ENCODE measurements around the gene LRRC10B. TPM values are rescaled to one million over a fixed set of nuclear protein-coding genes. Genes with fewer than 3 reads are reported as not detected.

Gene LRRC10B
- total RNA-seq, 4 donors from 2014 or later = 0.45 to 1.4 (median 1.1) TPM

GRCh38 chr11:61480994-61481335 is 27.6 kb upstream of the LRRC10B start:
- Histone ChIP-seq H3K4me3 (no peak overlapping the region), H3K9me3 (no peaks in the 10 kb centered on the region), H3K36me3 (peaks cover 0 to 14% of the 10 kb centered on the region in 2 donors), H3K27me3 (peaks cover 23% of the 10 kb centered on the region), H3K27ac (no peak overlapping the region), H3K4me1 (peaks cover 0 to 31% (median 17%) of the 10 kb centered on the region in 3 donors)
- TF ChIP-seq POLR2A (IDR thresholded peaks at IDR 0.05) = no peak
- TF ChIP-seq CTCF (IDR thresholded peaks at IDR 0.05) = no peak
- no peak for TF ChIP-seq POLR2AphosphoS5 (IDR thresholded peaks at IDR 0.05)
- no peak for TF ChIP-seq EP300 (IDR thresholded peaks at IDR 0.05)
- no CpG with 5 or more reads among the region's 7 CpGs for WGBS, 2 donors (ENCODE audit: low coverage in 1 of 2)
- ATAC-seq = no peak

- no peak overlapping the region for H3K4me3 ChIP-seq
- 61% methylated on average over 5 of the region's 10 CpGs; no CpG with 5 or more reads in 1 of the 2 donors for WGBS, 2 donors (ENCODE audit: low coverage in 1 of 2)
- ATAC-seq = no peak
Observed at GRCh38 chr11:61481806-61482205, 26.7 kb upstream of the LRRC10B start.

GRCh38 chr11:61482513-61482912 is 26.0 kb upstream of the LRRC10B start:
- Histone ChIP-seq H3K9me3 (no peaks in the 10 kb centered on the region), H3K4me3 (no peak overlapping the region), H3K4me1 (peaks cover 0 to 22% (median 10%) of the 10 kb centered on the region in 3 donors), H3K27ac (no peak overlapping the region), H3K27me3 (peaks cover 23% of the 10 kb centered on the region), H3K36me3 (peaks cover 0 to 27% of the 10 kb centered on the region in 2 donors)
- ATAC-seq = no peak
- peak in 1 of 4 experiments; percentile 35 for TF ChIP-seq CTCF (IDR thresholded peaks at IDR 0.05)
- no peak for TF ChIP-seq POLR2A (IDR thresholded peaks at IDR 0.05)
- TF ChIP-seq EP300 (IDR thresholded peaks at IDR 0.05) = no peak
- no CpG with 5 or more reads among the region's 7 CpGs for WGBS, 2 donors (ENCODE audit: low coverage in 1 of 2)

More at GRCh38 chr11:61481806-61482205, 26.7 kb upstream of the LRRC10B start:
- H3K4me1 ChIP-seq = peaks cover 0 to 30% (median 17%) of the 10 kb centered on the region in 3 donors
- TF ChIP-seq CTCF (IDR thresholded peaks at IDR 0.05) = no peak
- no peak for TF ChIP-seq EP300 (IDR thresholded peaks at IDR 0.05)
- no peak for TF ChIP-seq POLR2AphosphoS5 (IDR thresholded peaks at IDR 0.05)
- no peak for TF ChIP-seq POLR2A (IDR thresholded peaks at IDR 0.05)
- H3K27me3 ChIP-seq = peaks cover 23% of the 10 kb centered on the region
- no peaks in the 10 kb centered on the region for H3K9me3 ChIP-seq
- no peak overlapping the region for H3K27ac ChIP-seq
- H3K36me3 ChIP-seq = peaks cover 0 to 22% of the 10 kb centered on the region in 2 donors

DNA sequence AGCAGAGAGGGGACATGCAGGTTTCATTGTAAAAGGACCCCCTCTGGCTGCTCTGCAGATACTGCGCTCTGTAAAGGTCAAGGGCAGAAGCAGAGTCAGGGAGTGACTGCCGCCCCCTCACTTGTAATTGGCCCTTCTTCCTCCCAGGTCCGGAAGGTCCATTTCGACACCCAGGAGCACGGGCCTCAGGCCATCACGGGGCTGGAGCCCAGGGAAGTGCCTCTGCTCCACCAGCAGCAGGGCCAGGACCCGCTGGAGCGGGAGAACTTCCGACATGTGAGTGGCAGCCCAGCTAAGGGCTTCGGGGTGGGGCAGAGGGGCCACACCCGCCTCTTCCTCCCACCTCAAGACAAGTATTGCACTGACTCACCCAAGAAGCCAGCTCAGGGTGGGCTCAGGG is 24.0 kb upstream of the LRRC10B start:
- H3K9me3 ChIP-seq = no peaks in the 10 kb centered on the region

More for the DNA sequence above, 24.0 kb upstream of the LRRC10B start:
- no peak overlapping the region for H3K4me3 ChIP-seq
- WGBS, 2 donors (ENCODE audit: low coverage in 1 of 2) = 86 to 87% methylated on average over 3 to 6 of the region's 11 CpGs
- no peak for ATAC-seq
- peaks cover 0 to 28% of the 10 kb centered on the region in 2 donors for H3K36me3 ChIP-seq
- H3K27me3 ChIP-seq = peaks cover 15% of the 10 kb centered on the region
- peaks cover 0 to 28% (median 11%) of the 10 kb centered on the region in 3 donors for H3K4me1 ChIP-seq
- H3K27ac ChIP-seq = no peak overlapping the region
- TF ChIP-seq EP300 (IDR thresholded peaks at IDR 0.05) = no peak
- TF ChIP-seq POLR2AphosphoS5 (IDR thresholded peaks at IDR 0.05) = no peak
- TF ChIP-seq POLR2A (IDR thresholded peaks at IDR 0.05) = no peak
- no peak for TF ChIP-seq CTCF (IDR thresholded peaks at IDR 0.05)

Data from gastroesophageal sphincter (tissue), 4 donors.